Smooth muscle cell (in vitro differentiated cells): Measurements from ENCODE around the gene RAB13. TPM values are rescaled to one million over a fixed set of nuclear protein-coding genes. Genes with fewer than 3 reads are reported as not detected.
"Not testable (repeated sequence)": the region's sequence is repeated elsewhere in the genome, so short reads cannot be mapped to it uniquely, and the experiment has no call there.

ENCODE experiments used
- DNase-seq: peaks from one replicate; lab custom pipeline; 2025; ENCODE audit not compliant: unreplicated experiment; lab: John Stamatoyannopoulos, UW
- H2AFZ ChIP-seq: fragments of 200-600 bp; sonication (generic); 2 replicates; pipeline ENCODE4 v1.6.0; 2016; ENCODE audit warnings: antibody characterized with exemption, low read depth, mild to moderate bottlenecking
- H3F3A ChIP-seq: fragments of 200-600 bp; sonication (generic); 2 replicates; pipeline ENCODE4 v1.6.0; 2017; ENCODE audit warnings: antibody characterized with exemption, low read depth
- H3K27ac ChIP-seq: fragments of 200-600 bp; sonication (generic); 2 replicates; pipeline ENCODE4 v1.5.1; 2016; ENCODE audit warnings: low read depth, mild to moderate bottlenecking
- H3K27me3 ChIP-seq: fragments of 200-600 bp; sonication (generic); 2 replicates; pipeline ENCODE4 v1.6.1; 2016; ENCODE audit warnings: low read depth, mild to moderate bottlenecking
- H3K36me3 ChIP-seq: fragments of 200-600 bp; sonication (generic); 2 replicates; pipeline ENCODE4 v1.5.1; 2016; ENCODE audit warnings: low read depth
- H3K4me1 ChIP-seq: fragments of 200-600 bp; sonication (generic); 2 replicates; pipeline ENCODE4 v1.5.1; 2016; ENCODE audit warnings: low read depth
- H3K4me2 ChIP-seq: fragments of 200-600 bp; sonication (generic); 2 replicates; pipeline ENCODE4 v1.6.0; 2016; ENCODE audit warnings: mild to moderate bottlenecking
- H3K4me3 ChIP-seq: fragments of 200-600 bp; sonication (generic); 2 replicates; pipeline ENCODE4 v1.5.1; 2016; ENCODE audit warnings: mild to moderate bottlenecking
- H3K79me2 ChIP-seq: fragments of 200-600 bp; sonication (generic); 2 replicates; pipeline ENCODE4 v1.6.0; 2016; ENCODE audit warnings: low read depth, mild to moderate bottlenecking
- H3K9ac ChIP-seq: fragments of 200-600 bp; sonication (generic); 2 replicates; pipeline ENCODE4 v1.6.0; 2016; ENCODE audit warnings: low read depth
- H3K9me3 ChIP-seq: fragments of 200-600 bp; sonication (generic); replicated peaks from 2 replicates; pipeline ENCODE4 v1.5.1; 2016; ENCODE audit warnings: low read depth
- H4K20me1 ChIP-seq: fragments of 200-600 bp; sonication (generic); 2 replicates; pipeline ENCODE4 v1.6.0; 2016; ENCODE audit warnings: low read depth
- WGBS: methylation state at CpG from one replicate; pipeline ENCODE4 v1.1.7; 2016; ENCODE audit warnings: low lambda C conversion rate; 5-methylcytosine and 5-hydroxymethylcytosine counted together
- polyA plus RNA-seq: library from polyadenylated mRNA; unstranded; fragments of >200 nt; fragmentation: Nextera tagmentation; extraction: Ambion mirVana; gene quantifications from 2 replicates; pipeline ENCODE4 v1.2.1, GENCODE V29; 2016
- total RNA-seq: library from RNA; depleted of rRNA; stranded (reverse); fragments of >200 nt; gene quantifications from 2 replicates; pipeline ENCODE4 v1.2.3, GENCODE V29; 2014
- TF ChIP-seq, protein P1 (sequence below): fragments of 200-600 bp; sonication (generic); IDR thresholded peaks from 2 replicates; pipeline ENCODE4 v1.5.1; 2017; ENCODE audit warnings: borderline replicate concordance, mild to moderate bottlenecking, antibody characterized with exemption; ENCODE audit not compliant: insufficient read depth, poor library complexity, severe bottlenecking

Gene RAB13
- total and polyA plus RNA-seq, 2 experiments from 2014 or later, result 48.3 to 131 TPM

DNA sequence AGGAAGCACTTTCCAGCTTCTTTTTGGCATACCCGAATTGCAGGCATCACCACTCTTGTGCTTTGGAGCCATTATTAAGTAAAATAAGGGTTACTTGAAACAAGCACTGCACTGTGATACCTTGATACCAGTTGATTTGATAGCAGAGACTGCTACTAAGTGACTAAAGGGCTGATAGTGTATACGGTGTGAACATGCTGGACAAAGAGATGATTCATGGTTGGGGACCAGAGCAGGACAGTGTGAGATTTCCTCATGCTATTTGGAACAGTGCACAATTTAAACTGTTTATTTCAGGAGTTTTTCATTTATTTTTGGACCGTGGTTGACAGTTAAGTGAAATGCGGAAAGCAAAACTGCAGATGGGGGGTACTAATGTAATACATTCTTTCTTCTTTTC, 14.3 kb upstream of the RAB13 start:
- Histone ChIP-seq H3F3A (peaks cover 3% of the 10 kb centered on the region), H2AFZ (no peak overlapping the region), H3K79me2 (no peaks in the 10 kb centered on the region), H3K27ac (no peak overlapping the region), H3K9me3 (no peaks in the 10 kb centered on the region), H3K9ac (no peak overlapping the region), H3K4me1 (no peaks in the 10 kb centered on the region), H3K4me3 (no peak overlapping the region), H3K4me2 (no peak overlapping the region), H3K36me3 (peaks cover 3% of the 10 kb centered on the region), H3K27me3 (no peaks in the 10 kb centered on the region), H4K20me1 (no peaks in the 10 kb centered on the region)
- TF ChIP-seq, protein P1, sequence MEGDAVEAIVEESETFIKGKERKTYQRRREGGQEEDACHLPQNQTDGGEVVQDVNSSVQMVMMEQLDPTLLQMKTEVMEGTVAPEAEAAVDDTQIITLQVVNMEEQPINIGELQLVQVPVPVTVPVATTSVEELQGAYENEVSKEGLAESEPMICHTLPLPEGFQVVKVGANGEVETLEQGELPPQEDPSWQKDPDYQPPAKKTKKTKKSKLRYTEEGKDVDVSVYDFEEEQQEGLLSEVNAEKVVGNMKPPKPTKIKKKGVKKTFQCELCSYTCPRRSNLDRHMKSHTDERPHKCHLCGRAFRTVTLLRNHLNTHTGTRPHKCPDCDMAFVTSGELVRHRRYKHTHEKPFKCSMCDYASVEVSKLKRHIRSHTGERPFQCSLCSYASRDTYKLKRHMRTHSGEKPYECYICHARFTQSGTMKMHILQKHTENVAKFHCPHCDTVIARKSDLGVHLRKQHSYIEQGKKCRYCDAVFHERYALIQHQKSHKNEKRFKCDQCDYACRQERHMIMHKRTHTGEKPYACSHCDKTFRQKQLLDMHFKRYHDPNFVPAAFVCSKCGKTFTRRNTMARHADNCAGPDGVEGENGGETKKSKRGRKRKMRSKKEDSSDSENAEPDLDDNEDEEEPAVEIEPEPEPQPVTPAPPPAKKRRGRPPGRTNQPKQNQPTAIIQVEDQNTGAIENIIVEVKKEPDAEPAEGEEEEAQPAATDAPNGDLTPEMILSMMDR, result no peak
- no peak for DNase-seq
- WGBS, result 76% methylated on average over 4 of the region's 4 CpGs

DNA sequence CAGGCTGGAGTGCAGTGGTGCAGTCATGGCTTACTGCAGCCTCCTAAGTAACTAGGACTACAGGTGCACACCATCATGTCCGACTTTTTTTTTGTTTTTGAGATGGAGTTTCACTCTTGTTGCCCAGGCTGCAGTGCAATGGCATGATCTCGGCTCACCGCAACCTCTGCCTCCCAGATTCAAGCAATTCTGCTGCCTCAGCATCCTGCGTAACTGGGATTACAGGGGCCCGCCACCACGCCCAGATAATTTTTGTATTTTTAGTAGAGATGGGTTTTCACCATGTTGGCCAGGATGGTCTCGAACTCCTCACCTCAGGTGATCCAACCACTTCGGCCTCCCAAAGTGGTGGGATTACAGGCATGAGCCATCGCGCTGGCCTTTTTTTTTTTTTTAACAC, 10.7 kb upstream of the RAB13 start:
- H3K27ac ChIP-seq, H3K79me2 ChIP-seq, H3K9ac ChIP-seq, H3K4me2 ChIP-seq, H3K27me3 ChIP-seq, H3K9me3 ChIP-seq, H3K4me3 ChIP-seq, H3K4me1 ChIP-seq, H2AFZ ChIP-seq, H3K36me3 ChIP-seq, DNase-seq: not testable (repeated sequence)
- H4K20me1 ChIP-seq, result peaks cover 25% of the 10 kb centered on the region
- WGBS, result 95% methylated on average over 10 of the region's 10 CpGs
- peaks cover 17% of the 10 kb centered on the region for H3F3A ChIP-seq

DNA sequence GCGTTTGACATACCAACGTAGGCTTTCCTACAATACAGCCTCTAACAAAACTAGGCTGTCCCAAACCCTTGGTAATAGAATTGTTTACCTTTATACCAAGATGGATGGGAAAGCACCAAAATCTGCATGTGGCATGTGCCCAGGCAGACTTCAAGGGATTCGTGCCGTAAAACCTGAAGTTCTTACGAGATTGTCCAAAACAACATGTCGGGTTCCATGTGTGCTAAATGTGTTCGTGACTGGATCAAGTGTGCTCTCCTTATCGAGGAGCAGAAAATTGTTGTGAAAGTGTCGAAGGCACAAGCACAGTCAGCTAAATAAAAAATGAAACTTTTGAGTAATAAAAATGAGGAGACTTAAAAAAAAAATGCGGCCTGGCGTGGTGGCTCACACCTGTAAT, 9.5 kb upstream of the RAB13 start:
- 95% methylated on average over 11 of the region's 11 CpGs for WGBS
- no peaks in the 10 kb centered on the region for H3K27me3 ChIP-seq
- TF ChIP-seq, protein P1, result no peak

DNA sequence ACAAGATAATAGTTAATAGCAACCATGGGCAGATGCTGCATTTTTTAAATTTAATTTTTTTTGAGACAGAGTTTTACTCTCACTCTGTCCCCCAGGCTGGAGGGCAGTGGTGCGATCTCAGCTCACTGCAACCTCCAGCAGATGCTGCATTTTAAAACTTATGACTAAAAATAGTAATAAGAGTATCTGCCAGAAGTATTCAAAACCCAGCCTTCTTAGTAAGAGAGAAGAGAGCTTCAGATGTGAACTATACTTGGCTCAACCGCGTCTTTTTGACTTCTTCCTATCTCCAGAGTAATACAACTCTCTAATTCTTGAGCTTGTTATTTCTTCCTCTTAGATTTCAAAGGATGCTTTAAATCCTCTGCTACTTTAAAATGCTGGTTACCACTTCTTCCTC, 9.1 kb upstream of the RAB13 start:
- Histone ChIP-seq H3K9me3 (no peaks in the 10 kb centered on the region), H3F3A (peaks cover 18% of the 10 kb centered on the region), H3K9ac (no peak overlapping the region), H4K20me1 (peaks cover 35% of the 10 kb centered on the region), H3K4me1 (peaks cover 12% of the 10 kb centered on the region), H3K4me3 (no peak overlapping the region), H3K79me2 (peaks cover 16% of the 10 kb centered on the region), H2AFZ (no peak overlapping the region), H3K27ac (no peak overlapping the region), H3K36me3 (peaks cover 9% of the 10 kb centered on the region), H3K27me3 (no peaks in the 10 kb centered on the region), H3K4me2 (no peak overlapping the region)
- TF ChIP-seq, protein P1, result no peak
- DNase-seq, result no peak
- WGBS, result 96% methylated on average over 3 of the region's 3 CpGs

More for the DNA sequence above, 9.5 kb upstream of the RAB13 start:
- peaks cover 12% of the 10 kb centered on the region for H3K4me1 ChIP-seq
- peaks cover 35% of the 10 kb centered on the region for H4K20me1 ChIP-seq
- peaks cover 9% of the 10 kb centered on the region for H3K36me3 ChIP-seq
- H2AFZ ChIP-seq, result no peak overlapping the region
- DNase-seq, result no peak
- H3F3A ChIP-seq, result peaks cover 18% of the 10 kb centered on the region
- H3K4me2 ChIP-seq, result no peak overlapping the region
- H3K4me3 ChIP-seq, result no peak overlapping the region
- no peak overlapping the region for H3K9ac ChIP-seq
- peaks cover 15% of the 10 kb centered on the region for H3K79me2 ChIP-seq
- no peaks in the 10 kb centered on the region for H3K9me3 ChIP-seq
- no peak overlapping the region for H3K27ac ChIP-seq
